HepG2 (cell line): Measurements from ENCODE around the gene HTR1D. TPM values are rescaled to one million over a fixed set of nuclear protein-coding genes. Genes with fewer than 3 reads are reported as not detected.

Experiments
- CC2D1A ChIP-seq: sonication (generic); formaldehyde crosslinking; IDR thresholded peaks from 2 replicates; pipeline ENCODE4 v1.8.1; 2023; ENCODE audit warnings: mild to moderate bottlenecking, missing genetic modification reagents
- FOXO1 ChIP-seq: sonication (generic); formaldehyde crosslinking; IDR thresholded peaks from 2 replicates; pipeline ENCODE4 v1.4.0; 2020; ENCODE audit warnings: missing genetic modification reagents
- HDAC6 ChIP-seq: fragments of 200-600 bp; sonication (generic); IDR thresholded peaks from 2 replicates; pipeline ENCODE4 v1.7.0; 2017; ENCODE audit warnings: mild to moderate bottlenecking, antibody characterized with exemption, low read length, low read depth
- KDM5B ChIP-seq: sonication (generic); formaldehyde crosslinking; IDR thresholded peaks from 2 replicates; pipeline ENCODE4 v1.4.0; 2020; ENCODE audit warnings: missing genetic modification reagents, mild to moderate bottlenecking, borderline replicate concordance
- NRL ChIP-seq: sonication (generic); formaldehyde crosslinking; IDR thresholded peaks from 2 replicates; pipeline ENCODE4 v1.5.0; 2020; ENCODE audit warnings: missing genetic modification reagents, mild to moderate bottlenecking, moderate library complexity, borderline replicate concordance
- RORA ChIP-seq: sonication (generic); formaldehyde crosslinking; IDR thresholded peaks from 2 replicates; pipeline ENCODE4 v1.5.0; 2020; ENCODE audit warnings: mild to moderate bottlenecking, missing genetic modification reagents, moderate library complexity
- SKI ChIP-seq: fragments of 450-650 bp; IDR thresholded peaks from one replicate; pipeline ENCODE4 v1.6.1; 2018; ENCODE audit warnings: mild to moderate bottlenecking; ENCODE audit not compliant: partially characterized antibody
- ZBTB14 ChIP-seq: sonication (generic); formaldehyde crosslinking; IDR thresholded peaks from 2 replicates; pipeline ENCODE4 v1.4.0; 2020; ENCODE audit warnings: missing genetic modification reagents
- ZBTB38 ChIP-seq: sonication (generic); formaldehyde crosslinking; IDR thresholded peaks from 2 replicates; pipeline ENCODE4 v1.5.1; 2020; ENCODE audit warnings: mild to moderate bottlenecking, missing genetic modification reagents
- ZFYVE20 ChIP-seq: sonication (generic); formaldehyde crosslinking; IDR thresholded peaks from 2 replicates; pipeline ENCODE4 v1.8.0; 2023; ENCODE audit warnings: low read depth, mild to moderate bottlenecking, moderate library complexity, missing genetic modification reagents, borderline replicate concordance
- ZNF256 ChIP-seq: sonication (generic); formaldehyde crosslinking; conservative IDR thresholded peaks from 2 replicates; pipeline ENCODE4 v1.4.0; 2020; ENCODE audit warnings: missing genetic modification reagents
- ZNF30 ChIP-seq: sonication (generic); formaldehyde crosslinking; IDR thresholded peaks from 2 replicates; pipeline ENCODE4 v1.5.0; 2020; ENCODE audit warnings: mild to moderate bottlenecking, missing genetic modification reagents
- ZNF326 ChIP-seq: sonication (generic); formaldehyde crosslinking; IDR thresholded peaks from 2 replicates; pipeline ENCODE4 v1.4.0; 2020; ENCODE audit warnings: missing genetic modification reagents, borderline replicate concordance
- ZNF556 ChIP-seq: sonication (generic); formaldehyde crosslinking; IDR thresholded peaks from 2 replicates; pipeline ENCODE4 v1.4.0; 2020; ENCODE audit warnings: mild to moderate bottlenecking, missing genetic modification reagents, borderline replicate concordance
- ZNF570 ChIP-seq: sonication (generic); formaldehyde crosslinking; IDR thresholded peaks from 2 replicates; pipeline ENCODE4 v1.4.0; 2020; ENCODE audit warnings: mild to moderate bottlenecking, missing genetic modification reagents, borderline replicate concordance
- ZSCAN29 ChIP-seq: sonication (generic); formaldehyde crosslinking; conservative IDR thresholded peaks from 2 replicates; pipeline ENCODE4 v1.4.0; 2020; ENCODE audit warnings: mild to moderate bottlenecking, missing genetic modification reagents
- polyA plus RNA-seq, 8 experiments: library from polyadenylated mRNA; depleted of rRNA in 3 of 8; stranded (reverse) in 7 of 8; unstranded in 1 of 8; fragments of >200 nt; fragmentation: Illumina TruSeq in 4 of 8; extraction: Trizol in 4 of 8; gene quantifications; 2 replicates each; pipeline versions ENCODE4 v1.2.1 to v1.2.3, GENCODE V29; 2011 to 2016; ENCODE audit warnings: low read depth in 4 of 8, missing spikeins in 1 of 8, mixed read lengths in 1 of 8; ENCODE audit not compliant: insufficient read depth in 1 of 8
- total RNA-seq, 5 experiments: library from RNA; depleted of rRNA; stranded (reverse); fragments of >200 nt; fragmentation: Illumina TruSeq; extraction: Trizol; gene quantifications; 2 replicates each; pipeline ENCODE4 v1.2.3, GENCODE V29; 2016; ENCODE audit warnings: low read depth in 1 of 5
- TF ChIP-seq, protein P1 (sequence below): sonication (generic); formaldehyde crosslinking; IDR thresholded peaks from 2 replicates; pipeline ENCODE4 v1.5.1; 2020; ENCODE audit warnings: missing genetic modification reagents, mild to moderate bottlenecking, borderline replicate concordance
- TF ChIP-seq, protein P2 (sequence below): sonication (generic); formaldehyde crosslinking; IDR thresholded peaks from 2 replicates; pipeline ENCODE4 v1.4.0; 2020; ENCODE audit warnings: mild to moderate bottlenecking, missing genetic modification reagents

The HTR1D gene
- total and polyA plus RNA-seq, 2 of the 13 experiments (the other 11 are each of a cell fraction or from before 2014, with no cell fraction given): 0.04 to 0.07 TPM

- TF ChIP-seq NRL (CRISPR knock-in tag): peak; percentile 71; the same call in 1 of the 2 replicates
- peak; percentile 34 for TF ChIP-seq SKI
- peak; percentile 78; the same call in 1 of the 2 replicates for TF ChIP-seq KDM5B (CRISPR knock-in tag)
- no peak for TF ChIP-seq RORA
- TF ChIP-seq ZFYVE20 (CRISPR knock-in tag): no peak
- peak; percentile 72 for TF ChIP-seq ZBTB38 (CRISPR knock-in tag)
- no peak for TF ChIP-seq ZNF30 (CRISPR knock-in tag)
- no peak for TF ChIP-seq ZSCAN29 (CRISPR knock-in tag)
- TF ChIP-seq FOXO1 (CRISPR knock-in tag): no peak
- peak; percentile 80 for TF ChIP-seq ZBTB14 (CRISPR knock-in tag)
- no peak for TF ChIP-seq CC2D1A (CRISPR knock-in tag)
- TF ChIP-seq ZNF556 (CRISPR knock-in tag): no peak; the same call in none of the 2 replicates
- TF ChIP-seq, protein P1, sequence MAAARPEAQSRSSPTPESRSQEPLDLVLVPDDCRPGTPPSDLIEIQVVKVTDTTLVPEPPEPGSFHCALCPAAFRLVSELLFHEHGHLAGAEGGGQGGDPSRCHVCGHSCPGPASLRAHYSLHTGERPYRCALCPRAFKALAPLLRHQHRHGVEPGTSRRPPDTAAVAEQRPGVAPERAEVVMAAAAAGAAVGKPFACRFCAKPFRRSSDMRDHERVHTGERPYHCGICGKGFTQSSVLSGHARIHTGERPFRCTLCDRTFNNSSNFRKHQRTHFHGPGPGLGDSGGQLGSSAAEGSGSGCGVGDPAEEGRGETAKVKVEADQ (CRISPR knock-in tag): 0 out of 2 replicates have a peak, but pooled peaks have one; percentile 64
- TF ChIP-seq, protein P2, sequence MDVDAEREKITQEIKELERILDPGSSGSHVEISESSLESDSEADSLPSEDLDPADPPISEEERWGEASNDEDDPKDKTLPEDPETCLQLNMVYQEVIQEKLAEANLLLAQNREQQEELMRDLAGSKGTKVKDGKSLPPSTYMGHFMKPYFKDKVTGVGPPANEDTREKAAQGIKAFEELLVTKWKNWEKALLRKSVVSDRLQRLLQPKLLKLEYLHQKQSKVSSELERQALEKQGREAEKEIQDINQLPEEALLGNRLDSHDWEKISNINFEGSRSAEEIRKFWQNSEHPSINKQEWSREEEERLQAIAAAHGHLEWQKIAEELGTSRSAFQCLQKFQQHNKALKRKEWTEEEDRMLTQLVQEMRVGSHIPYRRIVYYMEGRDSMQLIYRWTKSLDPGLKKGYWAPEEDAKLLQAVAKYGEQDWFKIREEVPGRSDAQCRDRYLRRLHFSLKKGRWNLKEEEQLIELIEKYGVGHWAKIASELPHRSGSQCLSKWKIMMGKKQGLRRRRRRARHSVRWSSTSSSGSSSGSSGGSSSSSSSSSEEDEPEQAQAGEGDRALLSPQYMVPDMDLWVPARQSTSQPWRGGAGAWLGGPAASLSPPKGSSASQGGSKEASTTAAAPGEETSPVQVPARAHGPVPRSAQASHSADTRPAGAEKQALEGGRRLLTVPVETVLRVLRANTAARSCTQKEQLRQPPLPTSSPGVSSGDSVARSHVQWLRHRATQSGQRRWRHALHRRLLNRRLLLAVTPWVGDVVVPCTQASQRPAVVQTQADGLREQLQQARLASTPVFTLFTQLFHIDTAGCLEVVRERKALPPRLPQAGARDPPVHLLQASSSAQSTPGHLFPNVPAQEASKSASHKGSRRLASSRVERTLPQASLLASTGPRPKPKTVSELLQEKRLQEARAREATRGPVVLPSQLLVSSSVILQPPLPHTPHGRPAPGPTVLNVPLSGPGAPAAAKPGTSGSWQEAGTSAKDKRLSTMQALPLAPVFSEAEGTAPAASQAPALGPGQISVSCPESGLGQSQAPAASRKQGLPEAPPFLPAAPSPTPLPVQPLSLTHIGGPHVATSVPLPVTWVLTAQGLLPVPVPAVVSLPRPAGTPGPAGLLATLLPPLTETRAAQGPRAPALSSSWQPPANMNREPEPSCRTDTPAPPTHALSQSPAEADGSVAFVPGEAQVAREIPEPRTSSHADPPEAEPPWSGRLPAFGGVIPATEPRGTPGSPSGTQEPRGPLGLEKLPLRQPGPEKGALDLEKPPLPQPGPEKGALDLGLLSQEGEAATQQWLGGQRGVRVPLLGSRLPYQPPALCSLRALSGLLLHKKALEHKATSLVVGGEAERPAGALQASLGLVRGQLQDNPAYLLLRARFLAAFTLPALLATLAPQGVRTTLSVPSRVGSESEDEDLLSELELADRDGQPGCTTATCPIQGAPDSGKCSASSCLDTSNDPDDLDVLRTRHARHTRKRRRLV: no peak
- no peak for TF ChIP-seq ZNF326 (CRISPR knock-in tag)
- TF ChIP-seq HDAC6: no peak
- no peak for TF ChIP-seq ZNF256 (CRISPR knock-in tag)
- TF ChIP-seq ZNF570 (CRISPR knock-in tag): no peak
These were observed 39.6 kb downstream of the HTR1D start (continued) for GRCh38 chr1:23177438-23178380.
